HG02678 (cell line): ENCODE data around the gene GUCY1A2.

Source experiments
- ATAC-seq: cut with Tn5 transposase; IDR thresholded peaks from one replicate; pipeline ENCODE4 v1.9.1; 2021; ENCODE audit warnings: mild to moderate bottlenecking, moderate library complexity; ENCODE audit not compliant: unreplicated experiment

The GUCY1A2 gene

DNA sequence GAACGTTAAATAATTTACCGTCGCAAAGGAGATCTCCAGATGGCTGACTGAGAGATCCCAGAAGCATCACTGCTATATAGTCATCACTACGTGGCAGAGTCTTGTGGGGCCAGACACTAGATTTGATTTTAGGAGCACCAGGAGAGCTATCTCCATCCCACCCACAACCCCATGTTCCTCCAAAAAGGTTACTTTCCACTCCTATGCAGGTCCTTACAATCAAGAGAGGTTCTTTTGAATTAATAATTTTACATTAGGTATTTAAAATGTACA is 19.4 kb downstream of the GUCY1A2 start:
- ATAC-seq = no peak

DNA sequence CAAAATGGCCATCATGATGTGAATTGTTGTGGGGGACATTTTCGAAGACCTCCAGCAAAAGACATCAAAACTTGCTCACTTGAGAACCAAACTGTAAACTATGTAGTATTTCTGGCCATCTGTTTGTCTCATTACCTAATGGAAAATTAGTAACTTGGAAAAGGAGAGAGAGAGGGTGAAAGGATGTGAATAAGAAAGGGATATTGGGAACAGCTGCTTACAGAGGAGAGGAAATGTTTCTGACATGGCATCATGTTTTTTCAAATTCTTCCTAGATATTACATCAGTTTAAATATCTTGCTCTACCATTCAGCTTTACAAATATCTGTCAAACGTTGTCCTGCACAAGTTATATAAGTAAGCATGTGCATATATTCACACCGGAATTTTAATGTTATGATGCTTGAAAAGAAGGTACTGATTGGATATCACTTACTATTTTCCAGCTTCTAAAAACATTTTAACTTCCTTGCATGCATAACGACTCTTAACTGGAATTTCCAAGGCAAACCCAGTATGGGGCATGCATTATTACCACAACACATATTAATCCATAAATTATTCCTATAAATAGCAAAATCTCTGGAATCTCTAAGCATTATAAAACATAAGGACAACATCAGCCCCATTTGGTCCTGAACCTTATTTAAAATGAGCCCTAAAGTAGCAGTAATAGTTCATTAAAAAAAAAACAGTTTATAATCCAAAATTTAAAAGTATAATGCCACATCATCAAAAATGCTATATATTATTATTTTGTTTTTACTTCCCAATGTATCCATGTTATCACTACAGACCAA is 20.0 kb downstream of the GUCY1A2 start:
- no peak for ATAC-seq

DNA sequence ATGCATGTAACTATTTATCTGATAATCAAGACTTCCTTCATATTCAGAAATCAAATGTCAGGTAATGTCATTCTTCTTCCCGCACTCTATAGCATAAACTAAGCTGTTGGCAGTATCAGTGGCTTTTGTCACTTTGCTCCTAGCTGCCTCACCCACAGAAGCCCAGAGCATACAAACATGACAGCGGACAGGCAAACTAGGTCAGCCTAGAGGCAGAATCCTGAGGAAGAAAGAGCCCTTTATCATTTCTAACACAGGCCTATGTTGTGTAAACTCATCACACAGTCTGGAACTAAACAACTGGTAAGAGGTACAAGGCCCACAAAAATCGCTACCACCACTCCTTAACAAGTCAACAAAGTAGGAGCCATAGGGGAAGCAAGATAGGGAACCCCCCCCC is 21.0 kb downstream of the GUCY1A2 start:
- no peak for ATAC-seq

DNA sequence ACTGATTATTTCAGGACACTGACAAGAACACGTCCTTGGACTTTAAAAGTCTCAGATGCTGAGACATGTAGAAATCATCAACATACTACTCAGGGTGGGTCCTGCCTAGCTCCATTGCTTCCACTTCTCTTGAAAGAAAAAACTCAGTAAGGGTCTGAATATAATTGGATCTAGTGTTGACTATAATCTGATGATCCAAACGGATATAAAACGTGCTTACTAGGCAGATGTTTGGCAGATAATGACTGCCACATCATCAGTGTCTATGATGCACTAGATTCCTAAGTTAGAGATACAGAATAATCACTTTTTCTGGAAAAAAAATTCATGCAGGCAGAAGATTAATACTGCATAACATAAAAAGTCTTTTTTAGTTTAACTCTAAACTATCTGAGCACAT is 21.6 kb downstream of the GUCY1A2 start:
- ATAC-seq = no peak

DNA sequence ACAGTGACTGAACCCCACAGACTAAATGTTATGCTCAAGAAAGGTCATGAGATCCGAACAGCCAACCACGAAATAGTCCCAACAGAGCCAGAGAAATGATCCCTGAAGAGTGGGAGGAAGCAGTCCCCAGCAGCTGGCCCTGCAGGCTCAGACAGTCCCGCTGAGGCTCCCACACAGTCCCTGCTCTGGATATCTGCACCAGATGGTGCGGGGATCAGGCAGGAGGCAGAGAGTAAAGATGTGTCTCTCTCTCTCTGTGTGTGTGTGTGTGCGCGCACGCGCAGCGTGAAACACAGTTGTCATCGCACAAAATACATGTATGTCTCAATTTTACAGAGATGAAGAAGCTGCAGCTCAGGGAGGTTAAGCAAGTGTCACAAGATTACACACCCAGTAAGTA is 27.9 kb downstream of the GUCY1A2 start:
- ATAC-seq = no peak

DNA sequence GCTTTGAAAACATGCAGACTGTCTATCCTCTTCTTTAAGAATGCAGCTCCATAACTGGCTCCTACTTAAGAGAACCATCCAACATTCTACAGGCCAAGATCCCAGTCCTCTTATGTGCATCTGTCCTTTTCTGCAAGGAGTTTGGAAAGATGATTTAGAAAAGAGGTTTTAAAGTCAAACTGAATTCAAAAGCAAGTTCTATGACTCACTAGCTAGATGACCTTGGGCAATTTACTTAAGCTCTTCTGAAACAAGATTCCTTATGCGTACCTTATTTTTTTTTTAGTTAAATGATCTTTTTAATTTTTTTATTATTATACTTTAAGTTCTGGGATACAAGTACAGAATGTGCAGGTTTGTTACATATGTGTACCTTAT is 29.2 kb downstream of the GUCY1A2 start:
- no peak for ATAC-seq

DNA sequence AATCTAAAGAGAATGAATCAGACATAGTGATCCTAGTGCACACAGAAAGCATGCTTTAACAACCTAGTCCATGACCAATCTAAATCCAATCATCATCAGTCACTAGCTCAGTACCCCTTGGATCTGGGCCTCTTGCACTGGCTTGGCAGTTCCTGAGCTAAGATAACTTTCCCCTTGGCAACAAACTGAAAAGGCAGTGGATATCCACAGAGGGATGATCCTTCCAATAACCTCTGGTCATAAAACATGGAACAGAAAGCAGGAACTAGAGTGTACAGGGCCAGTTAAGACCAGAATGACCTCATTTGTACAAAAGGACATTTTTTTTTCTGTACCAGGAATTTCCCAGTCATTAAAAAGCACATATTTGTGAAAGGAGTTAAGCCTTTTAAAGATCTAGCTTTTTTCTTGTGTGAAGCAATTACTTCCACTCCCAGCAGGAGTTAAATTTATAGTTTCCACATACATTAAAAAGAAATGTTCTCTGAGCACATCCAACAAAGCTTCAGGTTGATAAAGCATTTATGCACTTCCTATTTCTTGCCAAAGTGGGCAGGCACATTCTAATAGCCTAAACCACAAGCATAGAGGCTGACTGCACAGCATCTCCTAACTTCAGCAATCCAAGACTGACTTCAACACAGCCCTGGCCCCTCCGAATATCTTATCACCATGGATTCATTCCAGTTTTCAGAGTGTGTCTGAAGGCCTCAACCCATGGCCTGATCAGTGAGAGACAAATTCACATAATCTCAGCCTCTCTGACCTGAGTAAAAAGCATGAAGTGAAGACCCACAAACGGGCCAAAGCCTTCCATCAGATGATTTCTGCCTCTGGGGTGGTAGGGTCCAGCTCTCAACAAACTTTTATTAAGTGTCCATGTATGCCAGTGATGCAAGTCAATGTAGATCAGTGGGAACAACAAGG is 29.9 kb downstream of the GUCY1A2 start:
- no peak for ATAC-seq

DNA sequence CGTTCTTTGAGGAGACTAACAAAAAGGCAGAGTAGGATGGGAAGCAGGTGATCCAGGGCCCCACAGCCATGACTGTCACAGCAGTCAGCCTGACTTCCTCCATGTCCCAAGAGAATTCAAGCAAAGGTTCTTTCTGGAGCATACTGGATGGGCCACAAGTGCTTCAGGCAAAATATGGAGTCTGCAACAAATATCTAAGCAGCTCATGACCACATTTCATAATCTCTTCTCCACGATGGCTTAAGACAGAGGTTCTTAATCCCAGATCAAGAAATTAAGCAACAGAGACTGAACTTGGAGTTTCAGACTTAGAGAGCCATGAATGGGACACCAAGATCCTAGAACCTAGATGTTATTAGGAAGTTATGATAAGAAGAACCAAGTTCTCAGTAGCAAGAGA is 31.6 kb downstream of the GUCY1A2 start:
- no peak for ATAC-seq

DNA sequence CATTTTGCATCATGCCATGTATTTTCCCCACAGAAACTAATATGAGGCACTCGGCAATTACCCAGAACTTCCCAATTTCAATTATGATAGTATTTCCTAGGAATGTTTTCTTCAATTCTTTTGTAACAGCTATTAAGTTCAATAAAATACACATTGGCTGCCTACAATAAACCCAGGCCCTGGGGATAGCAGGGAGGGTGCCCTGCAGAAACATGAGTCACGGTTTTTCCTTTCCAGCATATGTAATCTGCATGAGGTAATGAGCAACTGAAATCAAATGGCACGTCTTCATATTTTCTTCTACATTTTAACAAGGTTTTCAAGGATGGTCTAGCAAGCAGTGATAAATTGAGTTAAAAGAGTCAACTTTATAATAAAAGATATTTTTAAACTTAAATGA is 32.0 kb downstream of the GUCY1A2 start:
- ATAC-seq = no peak

DNA sequence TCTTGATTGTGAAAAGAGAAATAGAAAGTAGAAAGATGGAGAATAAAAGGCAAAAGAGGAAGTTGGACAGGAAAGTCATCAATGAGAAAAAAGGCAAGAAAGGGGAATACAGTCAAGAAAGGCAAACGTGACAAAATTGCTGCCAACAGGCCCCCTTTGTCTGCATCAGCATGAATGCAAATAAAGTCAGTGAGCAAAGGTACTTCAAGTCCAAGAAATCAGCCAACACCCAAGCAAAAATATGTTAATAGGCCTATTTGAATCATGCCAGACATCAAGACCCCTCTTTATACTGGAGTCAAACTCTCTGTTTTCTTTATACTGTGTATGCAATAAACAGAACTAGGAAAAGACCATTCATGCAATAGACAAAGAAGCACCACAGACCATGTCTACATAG is 34.3 kb downstream of the GUCY1A2 start:
- no peak for ATAC-seq

DNA sequence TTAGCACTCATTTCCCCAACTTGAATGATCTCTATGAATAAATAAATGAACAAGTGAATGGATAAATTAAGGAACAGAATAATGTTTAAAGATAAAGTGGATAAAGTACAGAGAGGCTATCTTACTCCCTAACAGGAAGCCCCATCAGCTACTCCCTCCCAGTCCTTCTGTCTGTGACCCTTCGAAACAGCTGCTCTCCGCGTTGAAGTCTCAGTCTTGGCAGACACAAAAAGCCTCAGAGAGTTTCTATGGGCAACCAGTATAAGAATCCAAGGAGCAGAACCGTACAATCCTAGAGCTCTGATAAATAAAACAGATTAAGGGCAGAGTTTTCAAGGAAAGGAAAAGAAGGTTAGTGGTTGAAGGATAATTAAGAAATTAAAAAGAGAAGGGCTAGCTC is 35.0 kb downstream of the GUCY1A2 start:
- no peak for ATAC-seq

DNA sequence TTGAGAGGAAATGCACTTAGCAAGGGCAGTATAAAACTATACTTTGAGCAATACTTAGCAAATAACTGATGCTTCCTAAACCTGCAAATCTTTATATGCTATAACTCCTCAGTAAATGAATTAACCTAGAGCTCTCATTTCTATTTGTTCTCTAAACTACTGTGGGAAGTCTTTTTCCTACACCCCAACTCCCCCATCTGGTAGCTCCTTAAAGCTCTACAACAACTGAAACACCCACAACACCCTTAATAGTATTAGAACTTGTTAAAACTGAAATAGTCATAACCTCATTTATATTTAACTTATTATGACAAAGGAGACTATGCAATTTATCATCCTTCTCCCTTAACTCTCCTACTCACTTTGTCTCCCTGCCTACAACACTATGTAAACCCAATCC is 43.4 kb downstream of the GUCY1A2 start:
- no peak for ATAC-seq

DNA sequence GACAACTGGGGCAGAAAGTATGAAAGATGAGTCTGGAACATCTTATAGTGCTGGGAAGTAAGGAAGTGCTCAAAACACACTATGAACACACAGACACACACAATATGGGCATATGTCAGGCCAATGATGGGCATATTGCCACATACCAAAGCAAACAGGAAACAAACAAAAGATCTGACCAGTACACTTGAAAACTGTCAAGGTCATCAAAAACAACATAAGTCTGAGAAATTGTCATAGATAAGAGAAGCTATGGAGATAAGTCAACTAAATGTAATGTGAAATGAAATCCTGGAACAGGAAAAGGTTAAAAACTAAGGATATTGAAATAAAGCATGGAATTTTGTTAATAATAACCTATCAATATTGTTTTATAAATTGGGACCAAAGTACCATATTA is 46.4 kb downstream of the GUCY1A2 start:
- no peak for ATAC-seq

DNA sequence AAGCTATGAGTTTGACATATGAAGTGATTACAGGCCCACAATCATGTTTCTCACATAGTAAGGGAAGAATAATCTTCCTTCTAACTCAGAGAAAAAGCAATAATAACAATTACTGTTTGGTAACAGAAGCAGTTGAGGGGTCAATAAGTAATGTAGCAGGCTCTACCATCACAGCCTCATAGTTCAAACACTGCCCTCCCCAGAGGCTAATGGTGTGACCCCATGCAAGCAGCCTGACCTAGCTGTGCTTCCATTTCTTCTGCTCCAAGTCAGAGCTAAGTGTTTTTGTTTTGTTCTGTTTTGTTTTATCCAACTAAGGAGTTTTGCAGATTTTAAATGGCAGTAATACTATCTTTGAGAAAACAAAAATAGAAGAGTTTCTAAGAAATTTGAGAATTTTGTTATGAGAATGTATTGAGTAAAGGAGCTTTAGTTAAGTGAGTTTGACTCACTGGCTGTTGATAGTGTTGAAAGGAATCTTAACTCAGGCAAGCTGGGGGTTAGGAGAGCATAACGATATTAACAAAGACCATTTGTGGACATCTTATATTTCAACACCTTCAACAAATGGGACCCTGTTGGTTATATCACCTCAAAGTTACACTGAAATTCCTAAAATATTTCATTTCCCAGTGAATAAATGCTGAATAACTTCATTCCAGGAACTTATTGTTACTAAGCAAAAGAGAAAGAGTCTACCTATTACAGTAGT is 48.5 kb downstream of the GUCY1A2 start:
- no peak for ATAC-seq

DNA sequence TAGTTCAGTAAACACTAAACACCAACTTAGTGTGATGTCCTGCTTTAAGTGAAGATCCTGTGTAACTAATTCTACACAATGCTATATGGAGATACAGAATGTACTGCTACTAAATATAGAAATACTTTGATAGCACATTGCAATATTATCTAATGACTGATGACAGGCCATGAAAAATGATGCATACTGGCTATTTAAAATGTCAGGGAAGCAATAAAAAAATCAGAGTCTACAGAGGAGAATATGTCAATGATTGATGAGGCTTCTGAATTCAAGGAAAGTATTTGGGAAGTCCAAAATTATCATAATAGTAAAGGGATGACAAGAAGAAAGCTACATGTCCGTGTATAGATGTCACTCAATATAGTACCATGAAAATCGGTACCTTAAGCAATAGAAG is 55.3 kb downstream of the GUCY1A2 start:
- no peak for ATAC-seq

DNA sequence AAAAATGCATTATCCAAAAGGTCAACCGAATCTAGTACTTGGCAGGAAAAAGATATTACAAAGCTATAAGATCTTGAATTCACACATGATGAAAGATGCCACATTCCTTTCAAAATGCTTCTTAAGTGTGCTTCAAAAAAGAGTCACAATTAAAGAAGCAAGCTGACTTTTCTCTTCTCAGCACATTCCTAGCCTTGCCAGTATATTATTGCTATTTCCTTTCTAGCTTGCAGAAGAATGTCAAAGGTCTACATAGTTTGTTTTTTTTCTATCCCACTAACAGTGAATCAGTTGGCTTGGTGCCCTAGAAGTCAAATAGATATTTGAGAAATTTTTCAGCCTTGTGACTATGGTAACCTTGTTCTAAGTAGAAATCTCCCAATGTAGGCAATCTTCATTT is 56.8 kb downstream of the GUCY1A2 start:
- ATAC-seq = no peak

DNA sequence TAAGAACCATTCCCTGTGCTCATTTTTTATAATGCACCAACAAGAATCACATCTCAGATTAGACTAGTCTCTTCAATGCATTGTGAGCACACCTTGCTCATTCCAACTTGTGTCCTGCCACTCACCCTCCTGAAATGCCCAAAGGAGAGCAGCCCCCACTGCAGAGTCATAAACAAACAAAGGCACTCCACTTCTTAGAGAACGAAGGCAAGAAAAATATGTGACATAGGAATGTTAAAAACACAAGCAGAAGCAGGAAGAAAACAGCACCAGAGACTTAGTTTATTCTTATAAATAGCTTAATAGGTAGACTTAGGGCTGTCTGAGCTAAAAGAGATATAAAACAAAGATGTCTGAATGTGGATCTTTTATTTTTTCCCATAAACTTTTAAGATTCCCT is 57.2 kb downstream of the GUCY1A2 start:
- no peak for ATAC-seq

DNA sequence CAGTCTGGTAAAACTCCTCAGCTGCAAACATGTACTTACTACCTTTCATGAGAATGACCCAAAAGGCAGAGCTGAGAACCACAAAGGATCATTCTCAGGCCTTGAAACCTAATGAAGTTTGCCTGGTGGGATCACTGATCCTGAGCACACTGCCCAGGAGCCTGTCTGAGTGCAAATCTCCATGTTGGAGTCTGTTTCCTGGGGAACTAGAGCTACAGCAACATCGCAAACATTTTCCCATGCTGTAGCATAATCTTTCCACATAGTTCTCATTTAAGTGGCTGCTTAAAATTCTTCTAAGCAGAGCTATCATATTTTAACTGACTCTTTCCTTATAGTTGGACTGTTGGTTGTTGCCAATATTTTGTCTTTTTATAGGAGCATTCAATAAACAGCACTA is 58.5 kb downstream of the GUCY1A2 start:
- ATAC-seq = no peak

DNA sequence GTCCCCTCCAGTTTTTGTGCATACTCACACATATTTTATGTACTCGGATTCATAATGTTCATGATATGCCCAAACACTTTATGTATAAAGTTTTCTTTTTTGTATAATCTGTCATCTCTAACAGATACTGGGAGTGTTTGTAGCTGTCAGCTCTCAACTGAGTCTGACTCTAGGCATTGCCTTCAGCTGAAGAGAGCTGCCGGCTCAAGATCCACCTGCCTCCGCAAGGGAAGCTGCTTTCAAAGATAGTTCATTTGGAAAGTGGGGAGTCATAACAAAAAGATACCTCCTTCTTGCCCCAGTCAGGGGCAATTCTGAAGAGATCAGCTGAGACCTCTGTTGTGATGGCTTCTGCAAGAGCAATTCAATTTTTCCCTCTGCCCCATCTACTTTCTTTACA is 58.9 kb downstream of the GUCY1A2 start:
- ATAC-seq = no peak

DNA sequence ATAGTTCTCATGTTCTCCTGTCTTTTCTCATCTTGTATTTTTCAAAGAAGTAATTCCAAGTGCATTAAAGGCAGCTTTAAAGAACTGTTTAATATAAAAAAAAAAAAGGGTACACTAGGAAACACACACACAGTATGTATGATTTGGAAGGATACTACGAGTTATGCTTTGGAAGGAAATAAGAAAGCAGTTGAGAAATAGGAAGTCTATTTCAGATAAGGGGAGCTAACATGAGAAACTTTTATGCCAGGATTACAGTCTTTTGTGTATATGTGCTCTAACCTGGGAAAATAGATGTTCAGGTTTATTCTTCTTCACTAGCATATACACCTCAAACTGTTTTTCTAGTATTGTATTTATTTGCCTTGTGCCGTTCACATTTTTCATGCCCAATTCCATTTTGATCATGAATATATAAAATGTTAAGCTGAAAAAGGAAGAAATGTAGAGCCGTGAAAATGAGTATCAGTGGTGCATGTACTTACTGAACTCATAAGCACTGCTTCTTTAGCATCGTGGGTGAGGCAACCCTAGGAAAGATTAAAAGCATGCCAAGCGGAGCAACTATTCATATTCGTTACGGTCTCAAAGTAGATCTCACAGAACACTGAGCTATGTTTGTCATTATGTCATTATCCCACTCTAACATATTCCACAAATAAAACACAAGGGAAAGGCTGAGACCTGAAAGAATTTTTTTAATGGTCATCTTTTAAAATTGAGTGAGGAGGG is 59.6 kb downstream of the GUCY1A2 start:
- ATAC-seq = no peak

DNA sequence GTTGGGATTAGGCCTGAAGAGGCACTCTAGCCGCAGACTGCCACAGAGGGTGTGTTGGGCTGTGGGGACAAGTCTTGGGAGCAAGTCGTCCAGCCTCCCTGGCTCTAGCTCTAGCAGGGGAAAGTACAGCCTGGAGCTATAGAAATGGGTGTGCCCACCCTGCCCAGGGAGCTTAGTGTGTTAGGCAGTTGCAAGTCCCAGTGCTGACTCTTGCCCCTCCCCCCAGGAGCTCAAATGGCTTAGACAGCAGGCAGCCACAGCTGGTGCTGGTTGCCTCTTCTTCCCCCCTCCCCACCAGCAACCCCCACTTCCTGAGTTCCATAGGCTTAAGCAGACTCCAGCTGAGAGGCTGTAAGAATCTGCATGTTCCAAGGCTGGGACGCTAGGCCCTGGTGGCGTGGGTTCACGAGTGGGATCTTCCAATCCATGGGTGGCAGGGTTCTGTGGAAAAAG is 61.2 kb downstream of the GUCY1A2 start:
- ATAC-seq = no peak
